KMS-11 (cell line): Measurements from ENCODE around the gene RBP7.
A peak's percentile ranks its signal among the peaks of the same experiment; 100 is the strongest.
"Not testable (repeated sequence)": the region's sequence is repeated elsewhere in the genome, so short reads cannot be mapped to it uniquely, and the experiment has no call there.

Experiments used
- H2AFZ ChIP-seq: fragments of 200-600 bp; sonication (generic); 2 replicates; pipeline ENCODE4 v1.6.1; 2016; ENCODE audit warnings: antibody characterized with exemption, mixed run types, low read depth
- H3K27ac ChIP-seq: fragments of 200-600 bp; sonication (generic); 2 replicates; pipeline ENCODE4 v1.6.1; 2016; ENCODE audit warnings: mild to moderate bottlenecking, mixed run types
- H3K27me3 ChIP-seq: fragments of 200-600 bp; sonication (generic); 2 replicates; pipeline ENCODE4 v1.6.1; 2017; ENCODE audit warnings: mild to moderate bottlenecking, low read depth, mixed run types, moderate library complexity; ENCODE audit not compliant: insufficient read depth
- H3K36me3 ChIP-seq: fragments of 200-600 bp; sonication (generic); 2 replicates; pipeline ENCODE4 v1.6.1; 2017; ENCODE audit warnings: mild to moderate bottlenecking, mixed run types; ENCODE audit not compliant: insufficient read depth
- H3K4me1 ChIP-seq: fragments of 200-600 bp; sonication (generic); 2 replicates; pipeline ENCODE4 v1.6.1; 2016; ENCODE audit warnings: mild to moderate bottlenecking, low read depth, mixed run types; ENCODE audit not compliant: poor library complexity, severe bottlenecking
- H3K4me2 ChIP-seq: fragments of 200-600 bp; sonication (generic); 2 replicates; pipeline ENCODE4 v1.7.0; 2016; ENCODE audit warnings: mild to moderate bottlenecking, mixed run types
- H3K4me3 ChIP-seq: fragments of 200-600 bp; sonication (generic); IDR thresholded peaks from 2 replicates; pipeline ENCODE4 v1.6.1; 2017; ENCODE audit warnings: low read depth, low read length, mixed read lengths; ENCODE audit not compliant: insufficient read depth
- H3K79me2 ChIP-seq: fragments of 200-600 bp; sonication (generic); 2 replicates; pipeline ENCODE4 v1.6.1; 2016; ENCODE audit warnings: low read depth, mixed run types; ENCODE audit not compliant: insufficient read depth
- H3K9ac ChIP-seq: fragments of 200-600 bp; sonication (generic); 2 replicates; pipeline ENCODE4 v1.6.1; 2016; ENCODE audit warnings: mild to moderate bottlenecking, mixed run types
- H4K20me1 ChIP-seq: fragments of 200-600 bp; sonication (generic); 2 replicates; pipeline ENCODE4 v1.6.1; 2016; ENCODE audit warnings: mild to moderate bottlenecking, mixed run types; ENCODE audit not compliant: insufficient read depth
- CTCF ChIP-seq: fragments of 200-600 bp; sonication (generic); conservative IDR thresholded peaks from 2 replicates; pipeline ENCODE4 v1.6.1; 2017; ENCODE audit warnings: low read depth, mild to moderate bottlenecking, antibody characterized with exemption, low read length, moderate library complexity, mixed read lengths

Gene RBP7

GRCh38 chr1:10025354-10025753 lies 28.3 kb downstream of the RBP7 start:
- Histone ChIP-seq H3K4me1 (peaks cover 8% of the 10 kb centered on the region), H3K27ac (no peak overlapping the region), H4K20me1 (no peaks in the 10 kb centered on the region), H3K4me2 (no peak overlapping the region), H3K36me3 (no peaks in the 10 kb centered on the region), H3K4me3 (no peak overlapping the region), H3K79me2 (no peaks in the 10 kb centered on the region), H2AFZ (no peak overlapping the region), H3K9ac (no peak overlapping the region), H3K27me3 (no peaks in the 10 kb centered on the region)
- no peak for TF ChIP-seq CTCF

- H3K79me2 ChIP-seq, result no peaks in the 10 kb centered on the region
- no peaks in the 10 kb centered on the region for H4K20me1 ChIP-seq
- H3K36me3 ChIP-seq, result no peaks in the 10 kb centered on the region
- peaks cover 21% of the 10 kb centered on the region for H3K4me1 ChIP-seq
- H3K27ac ChIP-seq, result no peak overlapping the region
- H3K4me2 ChIP-seq, result no peak overlapping the region
- no peak for TF ChIP-seq CTCF
- H3K9ac ChIP-seq, result no peak overlapping the region
- H3K4me3 ChIP-seq, result no peak overlapping the region
- H2AFZ ChIP-seq, result no peak overlapping the region
- H3K27me3 ChIP-seq, result no peaks in the 10 kb centered on the region
Measured at GRCh38 chr1:10027027-10027426, 30.0 kb downstream of the RBP7 start.

- not testable (repeated sequence) for H3K27ac ChIP-seq, H3K27me3 ChIP-seq, H3K4me2 ChIP-seq, H3K4me3 ChIP-seq, H2AFZ ChIP-seq, H3K9ac ChIP-seq, H3K36me3 ChIP-seq, H4K20me1 ChIP-seq
- Histone ChIP-seq H3K4me1 (peaks cover 24% of the 10 kb centered on the region), H3K79me2 (peaks cover 10% of the 10 kb centered on the region)
Measured at GRCh38 chr1:10028956-10029500, 32.0 kb downstream of the RBP7 start.

- H3K4me1 ChIP-seq, result peaks cover 46% of the 10 kb centered on the region
- H3K4me2 ChIP-seq, result peak overlapping the region; percentile 1; the same call in 1 of the 2 replicates
- TF ChIP-seq CTCF, result no peak
- no peaks in the 10 kb centered on the region for H3K36me3 ChIP-seq
- H3K4me3 ChIP-seq, result no peak overlapping the region
- H2AFZ ChIP-seq, result no peak overlapping the region
- peaks cover 35% of the 10 kb centered on the region for H3K79me2 ChIP-seq
- H3K9ac ChIP-seq, result no peak overlapping the region
- H3K27ac ChIP-seq, result no peak overlapping the region
- peaks cover 4% of the 10 kb centered on the region; the same call in 1 of the 2 replicates for H4K20me1 ChIP-seq
- H3K27me3 ChIP-seq, result no peaks in the 10 kb centered on the region
Measured at GRCh38 chr1:10031461-10031860, 34.4 kb downstream of the RBP7 start.

- Histone ChIP-seq H3K27ac (peak within 1 kb of the TSS; percentile 92), H3K4me3 (peak within 1 kb of the TSS; percentile 98), H3K27me3 (no peaks in the 10 kb centered on the region), H3K9ac (peak within 1 kb of the TSS; percentile 92), H3K79me2 (peaks cover 48% of the 10 kb centered on the region), H2AFZ (peak within 1 kb of the TSS; percentile 90), H4K20me1 (peaks cover 4% of the 10 kb centered on the region; the same call in 1 of the 2 replicates), H3K36me3 (no peaks in the 10 kb centered on the region), H3K4me2 (peak within 1 kb of the TSS; percentile 94), H3K4me1 (peaks cover 49% of the 10 kb centered on the region)
- peak; percentile 17; the same call in 1 of the 2 replicates for TF ChIP-seq CTCF
Measured at GRCh38 chr1:10032590-10033358, 35.7 kb downstream of the RBP7 start, which contains the start of gene UBE4B. Gene UBE4B, plus strand, starts transcription at chr1:10032958. Its CDS starts 713 bp downstream, at chr1:10033671.
